Stimulated activated naive B cell treated with anti-CD40 and anti-IgM and Interleukin-4, amounts not matched to agents 10 μg/mL and 1 μg/mL and 100 μg/mL, for 72 hours (primary cell): ENCODE data around the gene SUGCT.

ENCODE experiments used
- ATAC-seq, 2 donors: fragments of 150-1000 bp; cut with Tn5 transposase; replicated peaks; 2 replicates each; pipeline ENCODE4 v1.10.0; 2021; ENCODE audit warnings: moderate library complexity in 1 of 2
- DNase-seq: peaks from one replicate; pipeline ENCODE4 v3.0.0; 2021
- H3K27ac Mint-ChIP-seq: one replicate; pipeline ENCODE4 v1.8.0; 2022; ENCODE audit warnings: mild to moderate bottlenecking, mixed read lengths
- H3K27me3 Mint-ChIP-seq, 2 donors: one replicate each; pipeline ENCODE4 v1.8.0; 2022; ENCODE audit warnings: mixed read lengths in 2 of 2
- H3K36me3 Mint-ChIP-seq, 2 donors: one replicate each; pipeline ENCODE4 v1.8.0; 2022; ENCODE audit warnings: mixed read lengths in 2 of 2, mild to moderate bottlenecking in 1 of 2
- H3K4me1 Mint-ChIP-seq, 2 donors: one replicate each; pipeline ENCODE4 v1.8.0; 2022; ENCODE audit warnings: mixed read lengths in 2 of 2, mild to moderate bottlenecking in 1 of 2
- H3K4me3 Mint-ChIP-seq, 2 donors: one replicate each; pipeline ENCODE4 v1.8.0; 2022; ENCODE audit warnings: mild to moderate bottlenecking in 2 of 2, mixed read lengths in 2 of 2, moderate library complexity in 1 of 2
- H3K9me3 Mint-ChIP-seq, 2 donors: one replicate each; pipeline ENCODE4 v1.8.0; 2022; ENCODE audit warnings: mixed read lengths in 2 of 2, mild to moderate bottlenecking in 1 of 2

Gene SUGCT

DNA sequence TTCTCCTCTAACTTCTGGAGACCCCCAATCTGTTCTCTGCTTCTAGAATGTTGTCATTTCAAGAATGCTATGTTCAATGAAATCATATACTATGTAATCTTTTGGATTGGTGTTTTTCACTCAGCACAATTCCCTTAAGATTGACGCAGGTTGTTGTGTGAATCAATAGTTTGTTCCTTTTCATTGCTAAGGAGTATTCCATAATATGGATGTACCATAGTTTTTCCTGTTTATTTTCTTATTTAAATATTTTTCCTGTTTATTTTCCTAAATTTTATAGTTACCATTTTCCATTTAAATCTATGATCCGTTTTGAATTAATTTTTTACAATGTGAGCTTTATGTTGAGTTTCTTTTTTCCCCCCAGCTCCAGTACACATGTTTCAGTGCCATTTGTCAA, 604.5 kb downstream of the SUGCT start:
- H3K9me3 Mint-ChIP-seq = peaks cover 4 to 8% of the 10 kb centered on the region in 2 donors
- H3K4me3 Mint-ChIP-seq = no peak overlapping the region
- no peak for DNase-seq
- no peak overlapping the region for H3K27ac Mint-ChIP-seq
- ATAC-seq = no peak
- no peaks in the 10 kb centered on the region for H3K36me3 Mint-ChIP-seq
- H3K27me3 Mint-ChIP-seq = no peaks in the 10 kb centered on the region
- H3K4me1 Mint-ChIP-seq = no peaks in the 10 kb centered on the region

DNA sequence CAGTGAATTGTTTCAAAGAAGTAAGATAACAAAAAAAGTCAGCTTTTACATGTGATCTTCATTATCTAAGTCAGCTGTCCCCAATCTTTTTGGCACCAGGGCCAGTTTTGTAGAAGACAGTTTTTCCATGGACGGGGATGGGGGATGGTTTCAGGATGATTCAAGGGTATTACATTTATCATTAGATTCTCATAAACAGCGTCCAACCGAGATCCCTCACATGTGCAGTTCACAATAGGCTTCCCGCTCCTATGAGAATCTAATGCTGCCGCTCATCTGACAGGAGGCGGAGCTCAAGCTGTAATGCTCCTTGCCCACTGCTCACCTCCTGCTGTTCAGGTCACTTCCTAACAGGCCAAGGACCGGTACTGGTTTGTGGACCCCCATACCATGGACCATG, 607.5 kb downstream of the SUGCT start:
- Mint-ChIP-seq H3K27me3 (no peaks in the 10 kb centered on the region), H3K4me1 (no peaks in the 10 kb centered on the region), H3K27ac (no peak overlapping the region), H3K36me3 (no peaks in the 10 kb centered on the region), H3K9me3 (peaks cover 0 to 3% of the 10 kb centered on the region in 2 donors), H3K4me3 (no peak overlapping the region)
- DNase-seq (no peak), ATAC-seq (no peak)

DNA sequence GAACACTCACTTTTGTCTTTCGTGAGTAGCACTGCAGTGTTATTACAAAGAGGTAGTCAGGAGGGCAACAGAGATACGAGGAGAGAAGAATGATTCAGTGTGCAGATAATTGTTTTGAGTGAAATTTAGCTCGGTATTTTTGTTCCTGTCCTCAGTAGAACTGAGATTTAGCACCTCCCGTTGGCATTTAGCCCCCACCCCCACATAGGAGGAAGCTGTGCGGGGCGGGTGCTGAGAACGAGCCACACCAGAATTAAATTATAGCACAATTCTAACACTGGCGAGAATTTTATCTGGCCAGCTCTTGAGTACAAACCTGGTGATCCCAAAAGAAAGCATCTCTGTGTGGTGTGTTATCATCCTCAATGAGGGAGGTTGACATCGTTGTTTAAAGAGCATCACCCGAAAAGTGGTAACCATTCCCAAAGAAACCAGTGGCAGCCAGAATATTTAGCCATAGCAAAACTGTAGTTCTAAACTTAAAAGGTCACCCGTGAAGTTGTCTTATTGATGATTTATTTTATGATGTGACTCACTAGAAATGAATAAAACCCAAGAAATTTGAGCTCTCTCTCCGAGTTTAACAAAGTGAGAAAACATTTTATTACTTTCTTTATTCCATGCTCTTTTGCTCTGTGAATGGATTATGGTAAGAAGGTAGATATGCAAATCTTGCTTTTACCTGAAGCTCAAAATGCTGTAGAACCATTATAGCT, 612.2 kb downstream of the SUGCT start:
- ATAC-seq (no peak), DNase-seq (no peak)
- Mint-ChIP-seq H3K27me3 (peaks cover 0 to 4% of the 10 kb centered on the region in 2 donors), H3K4me1 (no peaks in the 10 kb centered on the region), H3K36me3 (no peaks in the 10 kb centered on the region), H3K4me3 (no peak overlapping the region), H3K9me3 (no peaks in the 10 kb centered on the region), H3K27ac (no peak overlapping the region)

DNA sequence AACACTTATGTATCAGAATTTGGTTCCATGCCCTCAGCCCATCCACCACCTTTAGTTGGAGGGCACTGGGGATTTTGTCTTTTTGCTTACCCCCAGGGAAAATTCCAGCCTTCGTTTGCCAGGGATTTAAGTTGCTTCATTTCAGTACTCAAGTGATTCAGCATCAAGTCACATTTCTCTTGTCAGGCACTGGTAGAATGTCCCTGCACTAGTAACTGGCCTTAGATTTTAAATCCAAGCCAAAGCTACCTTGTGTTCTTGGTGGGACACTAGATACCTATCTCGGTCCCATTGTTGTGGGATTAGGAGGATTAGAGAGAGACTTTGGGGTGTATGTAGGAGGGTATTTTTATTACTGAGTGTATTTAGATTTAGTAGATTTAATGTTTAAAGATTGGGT, 613.1 kb downstream of the SUGCT start:
- Mint-ChIP-seq H3K27me3 (peaks cover 0 to 4% of the 10 kb centered on the region in 2 donors), H3K36me3 (no peaks in the 10 kb centered on the region), H3K4me3 (no peak overlapping the region), H3K4me1 (no peaks in the 10 kb centered on the region), H3K27ac (no peak overlapping the region), H3K9me3 (no peaks in the 10 kb centered on the region)
- DNase-seq = no peak
- no peak for ATAC-seq

DNA sequence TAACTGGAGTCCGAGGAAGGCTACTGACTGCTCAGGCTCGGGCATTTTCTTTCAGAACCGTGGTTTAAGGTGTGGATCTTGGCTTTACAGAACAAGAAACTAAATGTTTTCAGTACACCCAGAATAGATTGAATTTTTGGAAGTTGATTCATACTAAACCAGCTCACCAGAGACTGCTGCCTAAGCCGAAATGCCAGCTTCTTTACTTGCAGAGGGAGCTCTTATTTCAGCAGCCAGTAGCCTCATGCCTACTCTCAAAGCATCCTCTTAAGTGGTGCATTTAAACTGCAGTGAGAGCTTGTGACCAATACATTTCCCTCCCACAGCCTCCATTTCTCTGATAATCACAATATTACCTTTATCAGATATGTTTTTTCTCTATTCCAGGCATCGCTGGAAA, 615.1 kb downstream of the SUGCT start:
- Mint-ChIP-seq H3K27me3 (peaks cover 0 to 4% of the 10 kb centered on the region in 2 donors), H3K27ac (no peak overlapping the region), H3K4me3 (no peak overlapping the region), H3K4me1 (no peaks in the 10 kb centered on the region), H3K9me3 (no peaks in the 10 kb centered on the region), H3K36me3 (no peaks in the 10 kb centered on the region)
- no peak for DNase-seq
- ATAC-seq = no peak

DNA sequence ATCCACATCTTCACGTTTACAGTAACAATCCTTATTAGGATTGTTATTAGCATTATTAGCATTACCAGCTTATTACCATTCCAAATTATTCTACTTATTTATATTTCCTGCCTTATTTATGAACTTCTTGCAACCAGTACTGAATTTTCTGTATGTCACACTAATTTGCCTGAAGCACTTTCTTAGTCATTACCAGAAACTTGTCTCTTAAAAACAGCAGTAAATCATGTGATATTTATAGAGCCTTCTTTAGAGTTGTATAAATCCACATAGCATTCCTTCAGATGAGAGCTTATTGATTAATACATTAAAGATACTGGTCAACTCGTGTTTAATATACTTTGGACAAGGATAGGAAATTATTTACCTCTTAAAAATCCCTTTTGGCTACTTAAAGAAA, 618.6 kb downstream of the SUGCT start:
- H3K4me3 Mint-ChIP-seq = no peak overlapping the region
- DNase-seq (no peak), ATAC-seq (no peak)
- H3K27me3 Mint-ChIP-seq = peaks cover 0 to 4% of the 10 kb centered on the region in 2 donors
- no peak overlapping the region for H3K27ac Mint-ChIP-seq
- no peaks in the 10 kb centered on the region for H3K4me1 Mint-ChIP-seq
- no peaks in the 10 kb centered on the region for H3K9me3 Mint-ChIP-seq
- no peaks in the 10 kb centered on the region for H3K36me3 Mint-ChIP-seq

DNA sequence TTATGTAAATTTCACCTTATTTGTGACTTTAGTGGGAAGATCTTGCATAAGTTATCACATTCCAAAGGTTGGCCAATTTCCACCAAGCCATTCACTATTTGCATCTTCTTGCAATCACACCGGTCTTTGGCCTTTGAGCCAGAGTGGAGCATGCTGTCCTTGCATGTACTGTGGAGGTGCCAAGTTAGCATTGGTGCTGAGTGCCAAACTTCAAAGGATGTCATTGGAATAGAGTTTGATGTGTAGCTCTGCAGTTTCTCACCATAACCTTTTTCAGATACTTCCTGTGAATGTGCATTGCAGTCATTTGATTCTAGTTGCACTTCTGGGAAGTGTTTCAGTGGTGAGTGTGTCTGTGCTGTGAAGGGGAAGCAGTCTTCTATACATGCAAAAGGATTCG, 620.6 kb downstream of the SUGCT start:
- H3K27ac Mint-ChIP-seq = no peak overlapping the region
- H3K4me3 Mint-ChIP-seq = no peak overlapping the region
- no peaks in the 10 kb centered on the region for H3K36me3 Mint-ChIP-seq
- ATAC-seq = no peak
- DNase-seq = no peak
- no peaks in the 10 kb centered on the region for H3K9me3 Mint-ChIP-seq
- no peaks in the 10 kb centered on the region for H3K27me3 Mint-ChIP-seq
- no peaks in the 10 kb centered on the region for H3K4me1 Mint-ChIP-seq

DNA sequence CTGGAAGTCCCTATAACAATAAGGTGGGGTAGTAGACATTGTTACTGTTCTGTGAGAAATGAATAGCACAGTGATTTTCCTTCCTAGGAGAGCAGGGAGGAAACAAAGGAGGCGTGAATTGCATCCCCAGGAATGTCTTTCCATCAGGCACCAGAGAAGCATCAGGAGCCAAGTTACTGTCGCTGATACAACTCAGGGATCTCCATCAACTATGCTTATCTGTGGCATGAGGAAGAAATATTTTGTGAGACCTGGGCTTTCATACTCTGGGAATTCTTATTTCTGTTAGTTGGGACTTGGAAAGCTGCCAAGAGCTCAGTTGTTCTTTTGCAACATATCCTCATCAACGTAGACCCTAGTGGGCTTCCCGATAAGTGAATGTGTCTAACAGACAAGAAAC, 622.3 kb downstream of the SUGCT start:
- Mint-ChIP-seq H3K27ac (no peak overlapping the region), H3K4me3 (no peak overlapping the region), H3K27me3 (no peaks in the 10 kb centered on the region), H3K36me3 (no peaks in the 10 kb centered on the region), H3K9me3 (no peaks in the 10 kb centered on the region), H3K4me1 (no peaks in the 10 kb centered on the region)
- no peak for DNase-seq
- ATAC-seq = no peak

DNA sequence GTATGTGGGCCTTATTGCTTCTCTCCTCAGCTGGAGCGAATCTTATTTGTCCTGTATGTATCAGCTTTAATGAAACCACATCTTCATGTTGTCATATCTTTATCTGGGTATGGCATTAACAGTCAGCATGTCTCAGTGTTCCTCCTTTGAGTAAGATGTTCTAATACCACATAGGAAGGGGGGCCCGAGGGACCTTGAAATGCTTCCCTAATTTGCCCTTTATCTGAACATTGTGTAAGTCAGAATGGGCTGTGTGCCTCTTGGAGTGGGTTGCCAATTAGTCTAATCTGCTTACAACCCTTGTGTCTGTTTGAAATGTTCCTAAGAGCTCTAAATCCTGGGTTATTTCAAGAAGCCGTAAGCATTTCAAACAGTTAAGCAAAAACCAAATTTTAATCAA, 623.8 kb downstream of the SUGCT start:
- no peaks in the 10 kb centered on the region for H3K27me3 Mint-ChIP-seq
- no peaks in the 10 kb centered on the region for H3K36me3 Mint-ChIP-seq
- ATAC-seq = no peak
- H3K4me1 Mint-ChIP-seq = no peaks in the 10 kb centered on the region
- H3K27ac Mint-ChIP-seq = no peak overlapping the region
- no peak overlapping the region for H3K4me3 Mint-ChIP-seq
- DNase-seq = no peak
- H3K9me3 Mint-ChIP-seq = no peaks in the 10 kb centered on the region

DNA sequence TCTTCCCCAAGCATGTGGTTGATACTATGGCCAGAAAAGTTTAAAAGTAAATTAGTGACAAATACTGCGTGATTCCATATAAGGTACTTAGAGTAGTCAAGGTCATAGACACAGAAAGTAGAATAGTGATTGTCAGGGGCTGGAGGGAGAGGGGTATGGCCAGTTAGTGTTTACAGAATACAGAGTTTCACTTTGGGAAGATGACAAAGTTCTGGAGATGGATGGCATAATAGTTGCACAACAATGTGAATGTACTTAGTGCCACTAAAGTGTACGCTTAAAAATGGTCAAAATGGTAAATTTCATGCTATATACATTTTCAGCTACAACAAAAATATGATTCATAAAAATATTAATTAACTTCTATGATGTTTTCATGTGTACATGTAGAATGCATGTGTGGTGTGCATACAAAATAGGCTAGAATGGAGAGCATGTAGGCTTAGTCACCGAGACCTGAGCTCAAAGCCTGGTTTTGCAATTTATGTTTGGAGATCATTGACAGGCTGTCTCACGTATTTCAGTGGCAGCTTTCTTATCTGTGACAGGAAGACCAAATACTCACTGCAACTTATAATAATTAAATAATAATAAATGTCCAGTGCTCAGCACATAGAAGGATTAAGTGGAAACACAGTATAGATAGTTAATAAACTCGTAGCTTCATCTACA, 625.6 kb downstream of the SUGCT start:
- Mint-ChIP-seq H3K4me3 (no peak overlapping the region), H3K27ac (no peak overlapping the region), H3K4me1 (no peaks in the 10 kb centered on the region), H3K27me3 (no peaks in the 10 kb centered on the region), H3K9me3 (no peaks in the 10 kb centered on the region), H3K36me3 (no peaks in the 10 kb centered on the region)
- ATAC-seq = no peak
- no peak for DNase-seq

DNA sequence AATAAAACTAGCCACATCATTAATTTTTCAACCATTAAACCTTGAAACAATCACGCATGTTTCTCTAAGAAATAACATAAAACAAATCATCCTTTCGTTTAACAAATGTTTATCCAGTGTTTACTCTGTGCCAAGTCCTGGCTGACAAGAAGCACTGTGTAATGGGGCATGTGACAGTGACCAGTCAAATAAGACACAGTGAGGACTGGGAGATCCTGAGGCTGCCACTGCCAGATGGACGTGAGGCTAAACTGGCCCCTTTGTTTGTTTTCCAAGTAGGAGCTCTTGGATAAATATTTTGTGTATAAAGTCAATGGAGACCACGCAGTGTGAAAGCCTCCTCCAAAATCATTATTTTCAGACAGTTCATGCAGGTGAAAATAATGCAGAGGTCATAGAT, 626.2 kb downstream of the SUGCT start:
- H3K9me3 Mint-ChIP-seq = no peaks in the 10 kb centered on the region
- H3K27ac Mint-ChIP-seq = no peak overlapping the region
- ATAC-seq (no peak), DNase-seq (no peak)
- no peaks in the 10 kb centered on the region for H3K4me1 Mint-ChIP-seq
- H3K36me3 Mint-ChIP-seq = no peaks in the 10 kb centered on the region
- H3K27me3 Mint-ChIP-seq = no peaks in the 10 kb centered on the region
- no peak overlapping the region for H3K4me3 Mint-ChIP-seq

DNA sequence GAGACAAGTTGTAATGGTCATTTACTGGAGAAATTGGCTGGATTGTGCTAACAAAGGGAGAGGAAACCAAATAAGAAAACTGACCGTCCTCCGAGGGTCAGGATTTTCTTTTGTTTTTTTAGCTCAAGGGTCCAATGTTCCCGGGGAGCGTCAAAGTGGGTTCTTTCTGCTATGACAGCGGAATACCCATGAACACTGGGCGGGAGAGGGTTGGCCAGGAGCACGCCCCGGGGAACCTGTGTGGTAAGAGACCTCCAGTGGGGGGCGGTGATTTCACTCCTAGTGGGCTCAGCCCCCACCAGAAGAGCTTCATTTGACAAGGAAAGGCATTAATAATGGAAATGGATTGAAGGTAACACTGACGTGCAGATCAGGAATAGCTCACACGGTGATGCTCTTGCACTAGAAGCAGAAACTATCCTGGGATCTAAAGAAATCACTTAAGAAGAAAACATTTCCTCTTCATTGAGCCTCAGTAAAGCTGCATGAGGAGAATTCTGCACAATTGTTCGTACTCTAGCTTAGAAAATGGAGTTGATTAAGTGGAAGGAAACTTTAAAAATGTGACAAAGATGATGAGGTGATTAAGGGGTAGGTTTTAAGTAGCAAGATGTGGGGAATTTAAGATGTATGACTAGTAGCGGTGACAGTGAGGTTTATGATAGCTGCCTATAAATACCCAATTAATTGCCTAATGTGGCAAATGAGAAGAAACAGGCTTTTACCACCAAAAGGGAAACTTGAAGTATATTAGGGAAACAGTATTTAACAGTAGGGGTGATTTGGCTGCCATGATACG, 627.2 kb downstream of the SUGCT start:
- Mint-ChIP-seq H3K27ac (no peak overlapping the region), H3K9me3 (no peaks in the 10 kb centered on the region), H3K4me1 (no peaks in the 10 kb centered on the region), H3K4me3 (no peak overlapping the region), H3K27me3 (no peaks in the 10 kb centered on the region), H3K36me3 (no peaks in the 10 kb centered on the region)
- ATAC-seq (no peak), DNase-seq (no peak)

DNA sequence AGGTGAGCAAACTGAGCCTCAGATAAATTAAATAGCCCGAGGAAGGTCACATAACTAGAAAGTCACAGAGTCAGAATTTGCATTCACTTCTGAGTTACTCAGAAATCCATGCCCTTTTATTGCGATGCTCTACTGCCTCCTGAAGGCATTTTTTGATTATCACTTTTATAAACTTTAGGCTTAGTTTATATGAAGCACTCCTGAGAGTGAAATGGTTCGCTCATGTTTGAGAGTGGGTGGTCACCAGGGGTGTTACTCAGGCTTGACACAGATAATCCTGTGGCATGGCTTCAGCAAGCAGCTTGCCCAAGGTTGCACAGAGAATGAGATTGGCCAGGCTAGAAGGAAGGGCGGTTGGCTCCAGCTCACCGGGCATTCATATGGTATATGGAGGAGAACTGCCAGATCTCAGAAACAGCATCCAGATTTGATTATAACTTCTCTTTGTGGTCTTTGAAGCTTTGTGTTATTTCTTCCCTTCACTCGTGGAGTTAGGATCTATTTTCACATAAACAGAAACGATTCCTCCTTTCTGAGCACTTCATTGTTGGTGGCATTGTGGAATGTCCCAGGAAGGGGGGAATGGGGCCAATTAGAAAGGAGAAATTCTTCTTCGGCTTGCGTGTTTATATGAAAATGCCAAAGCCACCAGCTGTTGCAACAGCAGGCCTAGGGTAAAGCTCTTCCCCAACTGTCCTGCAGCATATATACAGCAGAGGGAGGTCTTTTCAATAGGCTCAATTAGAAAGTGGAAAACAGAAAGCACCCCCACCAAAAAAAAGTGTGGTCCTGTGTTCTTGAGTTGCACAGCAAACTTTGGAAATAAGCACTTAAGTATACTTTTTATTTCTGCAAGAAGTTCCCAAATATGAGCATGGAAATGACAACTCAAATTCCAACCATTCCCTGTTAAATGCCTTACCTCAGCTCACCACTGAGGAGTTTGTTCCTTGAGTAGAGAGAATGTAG, 628.8 kb downstream of the SUGCT start:
- DNase-seq (no peak), ATAC-seq (no peak)
- Mint-ChIP-seq H3K4me1 (no peaks in the 10 kb centered on the region), H3K9me3 (no peaks in the 10 kb centered on the region), H3K36me3 (no peaks in the 10 kb centered on the region), H3K27me3 (no peaks in the 10 kb centered on the region), H3K4me3 (no peak overlapping the region), H3K27ac (no peak overlapping the region)

DNA sequence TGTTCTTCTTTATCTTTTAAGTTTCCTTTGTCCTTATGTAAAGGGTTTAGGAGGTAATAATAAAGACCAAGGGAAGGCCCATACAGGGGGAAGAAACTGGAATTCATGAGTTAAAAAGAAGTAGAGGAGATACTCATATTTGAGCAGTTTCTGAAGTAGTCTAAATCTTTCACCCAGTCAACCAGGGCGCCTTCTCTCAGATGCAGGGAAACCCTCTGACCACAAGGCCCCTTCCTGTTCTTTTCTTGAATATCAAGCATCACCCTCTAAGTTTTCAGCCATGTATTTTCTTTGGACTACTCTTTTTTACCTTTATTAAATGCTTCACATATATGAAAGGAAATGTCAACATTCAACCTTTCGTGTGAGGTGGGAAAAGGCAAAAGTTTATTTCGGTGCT, 630.8 kb downstream of the SUGCT start:
- Mint-ChIP-seq H3K27ac (no peak overlapping the region), H3K27me3 (no peaks in the 10 kb centered on the region), H3K36me3 (no peaks in the 10 kb centered on the region), H3K9me3 (no peaks in the 10 kb centered on the region), H3K4me1 (peaks cover 0 to 4% of the 10 kb centered on the region in 2 donors), H3K4me3 (no peak overlapping the region)
- DNase-seq (no peak), ATAC-seq (no peak)
